ENCODE data around the gene ANKRD11. TPM values are rescaled to one million over a fixed set of nuclear protein-coding genes. Genes with fewer than 3 reads are reported as not detected.
A peak's percentile ranks its signal among the peaks of the same experiment; 100 is the strongest.
"Not testable (repeated sequence)": the region's sequence is repeated elsewhere in the genome, so short reads cannot be mapped to it uniquely, and the experiment has no call there.

Gene ANKRD11
- total RNA-seq, 2 donors from 2014 or later: 130 to 165 TPM

DNA sequence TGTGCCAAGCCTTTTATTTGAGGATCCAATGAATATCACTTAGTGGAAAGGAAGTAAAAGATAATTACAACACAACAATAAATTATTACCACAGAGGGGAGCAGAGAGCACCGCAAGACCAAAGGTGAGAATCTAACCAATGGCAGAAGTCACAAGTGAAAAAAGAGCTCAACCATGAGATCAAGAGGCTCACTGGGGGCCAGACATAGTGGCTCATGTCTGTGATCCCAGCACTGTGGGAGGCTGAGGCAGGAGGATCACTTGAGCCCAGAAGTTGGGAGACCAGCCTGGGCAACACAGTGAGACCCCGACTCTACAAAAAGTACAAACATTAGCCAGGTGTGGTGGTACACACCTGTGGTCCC is 17.7 kb downstream of the ANKRD11 start:
- Mint-ChIP-seq H3K9me3 (no peaks in the 10 kb centered on the region), H3K36me3 (peaks cover 0 to 18% of the 10 kb centered on the region in 2 donors), H3K27ac (peak overlapping the region; percentile 6 to 53)
- ATAC-seq (no peak), DNase-seq (ENCODE audit: low spot score in 2 of 2) (no peak)

DNA sequence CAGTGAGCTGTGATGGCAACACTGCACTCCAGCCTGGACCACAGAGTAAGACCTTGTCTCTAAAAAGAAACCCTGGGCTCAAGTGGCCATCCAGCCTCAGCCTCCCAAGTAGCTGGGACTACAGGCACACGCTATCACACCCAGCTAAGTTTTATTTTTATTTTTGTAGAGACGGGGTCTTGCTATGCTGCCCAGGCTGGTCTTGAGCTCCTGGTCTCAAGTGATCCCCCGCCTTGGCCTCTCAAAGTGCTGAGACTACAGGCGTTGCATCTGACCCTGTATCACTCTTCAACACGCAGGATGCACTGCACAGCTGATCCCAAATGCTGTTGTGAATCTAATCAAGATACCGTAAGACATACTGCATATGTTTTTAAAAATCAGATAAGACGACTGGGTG is 23.0 kb downstream of the ANKRD11 start:
- no peaks in the 10 kb centered on the region for H3K9me3 Mint-ChIP-seq
- peak overlapping the region in 1 of 2 donors; percentile 55 for H3K27ac Mint-ChIP-seq
- H3K36me3 Mint-ChIP-seq: peaks cover 0 to 6% of the 10 kb centered on the region in 2 donors
- ATAC-seq (peak in 1 of 2 donors; percentile 19), DNase-seq (ENCODE audit: low spot score in 2 of 2) (no peak)

DNA sequence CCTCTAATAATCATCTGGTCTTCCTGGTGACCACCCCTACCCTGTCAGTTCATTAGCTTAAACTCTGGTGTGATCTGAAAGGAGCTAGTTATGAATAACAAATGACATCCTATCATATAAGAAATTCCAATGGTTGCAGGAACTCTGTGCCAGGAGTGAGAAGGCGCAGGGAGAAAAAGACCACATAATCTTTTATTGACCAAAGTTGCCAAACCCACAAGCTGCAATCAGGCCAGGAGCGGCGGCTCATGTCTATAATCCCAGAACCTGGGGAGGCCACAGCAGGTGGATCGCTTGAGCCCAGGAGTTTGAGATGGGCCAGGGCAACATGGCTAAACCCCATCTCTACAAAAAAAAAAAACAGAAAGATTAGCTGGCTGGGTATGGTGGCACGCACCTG is 23.4 kb downstream of the ANKRD11 start:
- ATAC-seq (peak in 1 of 2 donors; percentile 9), DNase-seq (ENCODE audit: low spot score in 2 of 2) (no peak)
- no peaks in the 10 kb centered on the region for H3K9me3 Mint-ChIP-seq
- peaks cover 0 to 5% of the 10 kb centered on the region in 2 donors for H3K36me3 Mint-ChIP-seq
- H3K27ac Mint-ChIP-seq: peak overlapping the region; percentile 29 to 77

DNA sequence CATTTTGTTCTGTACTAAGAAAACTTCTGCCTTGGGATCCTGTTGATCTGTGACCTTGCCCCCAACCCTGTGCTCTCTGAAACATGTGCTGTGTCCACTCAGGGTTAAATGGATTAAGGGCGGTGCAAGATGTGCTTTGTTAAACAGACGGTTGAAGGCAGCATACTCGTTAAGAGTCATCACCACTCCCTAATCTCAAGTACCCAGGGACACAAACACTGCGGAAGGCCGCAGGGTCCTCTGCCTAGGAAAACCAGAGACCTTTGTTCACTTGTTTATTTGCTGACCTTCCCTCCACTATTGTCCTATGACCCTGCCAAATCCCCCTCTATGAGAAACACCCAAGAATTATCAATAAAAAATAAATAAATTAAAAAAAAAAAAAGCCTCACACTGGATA is 27.0 kb downstream of the ANKRD11 start:
- H3K9me3 Mint-ChIP-seq; ATAC-seq; H3K27ac Mint-ChIP-seq; DNase-seq (ENCODE audit: low spot score in 2 of 2): not testable (repeated sequence)
- peaks cover 7 to 10% of the 10 kb centered on the region in 2 donors for H3K36me3 Mint-ChIP-seq

DNA sequence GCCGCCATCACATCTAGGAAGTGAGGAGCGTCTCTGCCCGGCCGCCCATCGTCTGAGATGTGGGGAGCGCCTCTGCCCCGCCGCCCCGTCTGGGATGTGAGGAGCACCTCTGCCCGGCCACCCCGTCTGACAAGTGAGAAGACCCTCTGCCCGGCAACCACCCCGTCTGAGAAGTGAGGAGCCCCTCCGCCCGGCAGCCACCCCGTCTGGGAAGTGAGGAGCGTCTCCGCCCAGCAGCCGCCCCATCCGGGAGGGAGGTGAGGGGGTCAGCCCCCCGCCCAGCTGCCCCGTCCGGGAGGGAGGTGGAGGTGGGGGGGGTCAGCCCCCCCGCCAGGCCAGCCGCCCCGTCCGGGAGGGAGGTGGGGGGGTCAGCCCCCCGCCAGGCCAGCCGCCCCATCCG is 27.7 kb downstream of the ANKRD11 start:
- H3K36me3 Mint-ChIP-seq: peaks cover 7 to 10% of the 10 kb centered on the region in 2 donors
- not testable (repeated sequence) for H3K27ac Mint-ChIP-seq; H3K9me3 Mint-ChIP-seq; DNase-seq (ENCODE audit: low spot score in 2 of 2); ATAC-seq

DNA sequence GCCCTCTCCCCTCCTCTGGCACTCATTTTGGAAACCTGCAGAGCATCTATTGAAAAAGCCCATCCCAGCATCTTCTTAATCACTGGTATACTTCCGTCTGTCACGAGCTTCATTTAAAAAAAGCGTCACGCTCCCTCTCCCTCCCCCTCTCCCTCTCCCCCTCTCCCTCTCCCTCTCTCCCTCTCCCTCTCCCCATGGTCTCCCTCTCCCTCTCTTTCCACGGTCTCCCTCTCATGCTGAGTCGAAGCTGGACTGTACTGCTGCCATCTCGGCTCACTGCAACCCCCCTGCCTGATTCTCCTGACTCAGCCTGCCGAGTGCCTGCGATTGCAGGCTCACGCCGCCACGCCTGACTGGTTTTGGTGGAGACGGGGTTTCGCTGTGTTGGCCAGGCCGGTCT is 28.5 kb downstream of the ANKRD11 start:
- not testable (repeated sequence) for DNase-seq (ENCODE audit: low spot score in 2 of 2); H3K9me3 Mint-ChIP-seq; ATAC-seq
- peaks cover 7 to 11% of the 10 kb centered on the region in 2 donors for H3K36me3 Mint-ChIP-seq
- H3K27ac Mint-ChIP-seq: peak overlapping the region in 1 of 2 donors; percentile 41

DNA sequence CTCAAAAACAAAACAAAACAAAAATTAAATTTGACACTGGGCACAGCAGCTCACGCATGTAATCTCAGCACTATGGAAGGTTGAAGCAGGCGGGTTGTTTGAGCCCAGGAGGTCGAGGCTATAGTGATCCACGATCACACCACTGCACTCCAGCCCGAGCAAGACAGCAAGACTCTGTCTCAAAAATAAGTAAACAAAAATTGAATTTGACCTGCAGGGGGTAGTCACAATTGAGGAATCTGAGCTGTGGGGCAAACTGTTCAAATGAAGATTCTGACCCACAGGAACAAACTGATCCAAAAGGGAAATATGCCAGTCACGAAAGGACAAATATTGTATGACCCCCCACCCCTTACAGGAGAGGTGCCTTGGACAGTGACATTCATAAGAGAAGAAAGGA is 29.8 kb downstream of the ANKRD11 start:
- no peaks in the 10 kb centered on the region for H3K9me3 Mint-ChIP-seq
- DNase-seq (ENCODE audit: low spot score in 2 of 2) (no peak), ATAC-seq (no peak)
- H3K27ac Mint-ChIP-seq: peak overlapping the region; percentile 1 to 44
- H3K36me3 Mint-ChIP-seq: peaks cover 7 to 18% of the 10 kb centered on the region in 2 donors

DNA sequence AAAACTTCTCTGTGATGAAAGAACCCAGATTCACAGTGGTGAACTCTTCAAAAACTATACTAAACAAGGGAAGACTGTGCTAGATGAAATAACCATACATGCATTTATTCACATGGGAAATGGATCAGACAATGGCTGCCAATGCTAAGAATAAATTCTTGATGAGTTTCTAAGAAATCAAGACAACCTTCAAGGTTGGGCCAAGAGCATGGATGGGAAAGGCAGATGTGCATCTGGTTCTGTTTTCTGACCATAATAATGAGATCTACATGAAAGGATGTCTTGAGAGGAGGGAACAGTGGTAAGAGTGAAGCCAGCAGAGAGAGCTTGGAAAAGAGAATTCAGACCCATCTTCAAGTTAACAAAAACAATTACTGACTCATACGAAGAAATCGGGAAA is 31.4 kb downstream of the ANKRD11 start:
- DNase-seq (ENCODE audit: low spot score in 2 of 2) (no peak), ATAC-seq (no peak)
- Mint-ChIP-seq H3K27ac (peak overlapping the region; percentile 34 to 95), H3K9me3 (no peaks in the 10 kb centered on the region), H3K36me3 (peaks cover 7 to 18% of the 10 kb centered on the region in 2 donors)

DNA sequence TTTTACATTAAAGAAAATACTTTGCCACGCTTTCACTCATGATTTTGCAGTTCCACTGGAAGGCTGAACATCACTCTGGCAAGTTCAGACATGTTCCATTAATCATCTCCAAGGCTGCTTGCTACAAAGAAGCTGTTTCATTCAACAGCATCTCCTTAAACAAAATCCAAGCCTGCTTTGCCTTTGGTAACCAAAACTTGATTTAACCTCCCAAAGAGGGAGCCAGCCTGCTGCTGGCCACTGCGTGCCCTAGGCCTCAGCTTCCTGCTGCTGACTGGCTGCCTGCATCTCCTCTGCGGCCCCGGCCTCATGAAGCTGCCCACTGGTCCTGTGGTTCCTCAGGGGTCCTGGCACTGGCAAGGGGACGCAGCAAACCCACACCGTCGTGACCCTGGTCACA is 31.8 kb downstream of the ANKRD11 start:
- Mint-ChIP-seq H3K27ac (peak overlapping the region; percentile 34 to 95), H3K36me3 (peaks cover 7 to 18% of the 10 kb centered on the region in 2 donors), H3K9me3 (no peaks in the 10 kb centered on the region)
- no peak for DNase-seq (ENCODE audit: low spot score in 2 of 2)
- ATAC-seq: peak in 1 of 2 donors; percentile 24

DNA sequence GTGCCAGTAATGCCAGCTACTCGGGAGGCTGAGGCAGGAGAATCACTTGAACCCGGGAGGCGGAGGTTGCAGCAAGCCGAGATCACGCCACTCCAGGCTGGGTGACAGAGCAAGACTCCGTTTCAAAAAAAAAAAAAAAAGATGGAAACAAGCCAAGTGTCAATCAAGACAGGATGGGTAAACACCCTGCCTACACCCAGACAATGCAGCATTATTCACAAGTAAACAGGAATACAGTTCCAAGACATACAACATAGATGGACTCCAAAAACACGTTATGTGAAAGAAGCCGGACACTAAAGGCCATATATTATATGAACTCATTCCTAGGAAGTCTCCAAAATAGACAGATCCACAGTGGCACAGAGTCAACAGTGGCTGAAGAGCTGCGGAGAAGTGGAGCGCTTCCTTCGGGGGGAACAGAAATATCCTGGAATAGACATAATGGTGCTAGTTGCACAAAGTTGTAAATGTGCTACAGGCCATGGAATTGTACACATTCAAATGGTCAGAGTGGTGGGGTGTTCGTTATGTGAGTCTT is 33.9 kb downstream of the ANKRD11 start:
- peaks cover 7 to 18% of the 10 kb centered on the region in 2 donors for H3K36me3 Mint-ChIP-seq
- DNase-seq (ENCODE audit: low spot score in 2 of 2): no peak
- no peak for ATAC-seq
- no peaks in the 10 kb centered on the region for H3K9me3 Mint-ChIP-seq
- H3K27ac Mint-ChIP-seq: peak overlapping the region in 1 of 2 donors; percentile 48

DNA sequence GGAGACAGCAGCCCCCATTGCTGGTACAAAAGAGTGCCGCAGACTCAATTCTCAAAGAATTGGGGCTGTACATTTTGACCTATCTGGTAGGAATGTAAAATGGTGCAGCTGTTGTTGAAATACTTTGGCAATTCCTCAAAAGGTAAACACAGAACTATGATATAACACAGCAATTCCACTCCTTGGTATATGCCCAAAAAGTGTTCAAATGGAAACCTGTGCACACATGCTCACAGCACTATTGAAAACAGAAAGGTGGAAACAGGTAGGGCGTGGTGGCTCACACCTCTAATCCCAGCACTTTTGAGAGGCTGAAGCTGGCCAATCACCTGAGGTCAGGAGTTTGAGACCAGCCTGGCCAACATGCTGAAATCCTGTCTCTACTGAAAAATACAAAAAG is 34.7 kb downstream of the ANKRD11 start:
- H3K27ac Mint-ChIP-seq: peak overlapping the region in 1 of 2 donors; percentile 48
- no peaks in the 10 kb centered on the region for H3K9me3 Mint-ChIP-seq
- ATAC-seq (no peak), DNase-seq (ENCODE audit: low spot score in 2 of 2) (no peak)
- peaks cover 7 to 18% of the 10 kb centered on the region in 2 donors for H3K36me3 Mint-ChIP-seq

DNA sequence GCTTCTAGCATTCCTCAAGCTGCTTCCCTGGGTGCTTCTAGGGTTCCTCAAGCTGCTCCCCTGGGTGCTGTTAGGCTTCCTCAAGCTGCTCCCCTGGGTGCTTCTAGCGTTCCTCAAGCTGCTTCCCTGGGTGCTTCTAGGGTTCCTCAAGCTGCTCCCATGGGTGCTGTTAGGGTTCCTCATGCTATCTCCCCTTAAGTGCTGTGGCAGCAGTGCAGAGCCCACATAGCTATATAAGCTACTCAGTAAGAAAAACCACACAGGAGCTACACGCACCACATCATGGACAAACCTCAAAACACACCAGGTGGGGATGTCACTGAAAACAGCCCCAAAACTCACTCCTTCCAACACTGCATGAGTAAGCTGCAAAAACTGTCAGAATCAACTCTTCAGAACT is 35.2 kb downstream of the ANKRD11 start:
- Mint-ChIP-seq H3K9me3 (no peaks in the 10 kb centered on the region), H3K36me3 (peaks cover 7 to 18% of the 10 kb centered on the region in 2 donors), H3K27ac (peak overlapping the region; percentile 24 to 48)
- DNase-seq (ENCODE audit: low spot score in 2 of 2) (no peak), ATAC-seq (peak; percentile 69 to 76)

DNA sequence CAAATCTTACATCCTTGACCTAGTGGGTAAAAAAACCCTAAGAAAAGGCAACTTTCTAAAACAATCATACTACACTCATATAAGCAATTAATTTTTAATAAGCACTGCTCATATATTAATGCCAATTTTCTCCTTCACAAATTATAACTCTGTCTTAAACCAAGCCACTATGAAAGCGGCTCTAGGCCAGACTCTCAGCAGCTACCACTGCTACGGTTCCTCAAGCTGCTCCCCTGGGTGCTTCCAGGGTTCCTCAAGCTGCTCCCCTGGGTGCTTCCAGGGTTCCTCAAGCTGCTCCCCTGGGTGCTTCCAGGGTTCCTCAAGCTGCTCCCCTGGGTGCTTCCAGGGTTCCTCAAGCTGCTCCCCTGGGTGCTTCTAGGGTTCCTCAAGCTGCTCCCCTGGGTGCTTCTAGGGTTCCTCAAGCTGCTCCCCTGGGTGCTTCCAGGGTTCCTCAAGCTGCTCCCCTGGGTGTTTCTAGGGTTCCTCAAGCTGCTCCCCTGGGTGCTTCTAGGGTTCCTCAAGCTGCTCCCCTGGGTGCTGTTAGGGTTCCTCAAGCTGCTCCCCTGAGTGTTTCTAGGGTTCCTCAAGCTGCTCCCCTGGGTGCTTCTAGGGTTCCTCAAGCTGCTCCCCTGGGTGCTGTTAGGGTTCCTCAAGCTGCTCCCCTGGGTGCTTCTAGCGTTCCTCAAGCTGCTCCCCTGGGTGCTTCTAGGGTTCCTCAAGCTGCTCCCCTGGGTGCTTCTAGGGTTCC is 35.8 kb downstream of the ANKRD11 start:
- Mint-ChIP-seq H3K36me3 (peaks cover 7 to 18% of the 10 kb centered on the region in 2 donors), H3K27ac (peak overlapping the region in 1 of 2 donors; percentile 46)
- H3K9me3 Mint-ChIP-seq; ATAC-seq; DNase-seq (ENCODE audit: low spot score in 2 of 2): not testable (repeated sequence)

DNA sequence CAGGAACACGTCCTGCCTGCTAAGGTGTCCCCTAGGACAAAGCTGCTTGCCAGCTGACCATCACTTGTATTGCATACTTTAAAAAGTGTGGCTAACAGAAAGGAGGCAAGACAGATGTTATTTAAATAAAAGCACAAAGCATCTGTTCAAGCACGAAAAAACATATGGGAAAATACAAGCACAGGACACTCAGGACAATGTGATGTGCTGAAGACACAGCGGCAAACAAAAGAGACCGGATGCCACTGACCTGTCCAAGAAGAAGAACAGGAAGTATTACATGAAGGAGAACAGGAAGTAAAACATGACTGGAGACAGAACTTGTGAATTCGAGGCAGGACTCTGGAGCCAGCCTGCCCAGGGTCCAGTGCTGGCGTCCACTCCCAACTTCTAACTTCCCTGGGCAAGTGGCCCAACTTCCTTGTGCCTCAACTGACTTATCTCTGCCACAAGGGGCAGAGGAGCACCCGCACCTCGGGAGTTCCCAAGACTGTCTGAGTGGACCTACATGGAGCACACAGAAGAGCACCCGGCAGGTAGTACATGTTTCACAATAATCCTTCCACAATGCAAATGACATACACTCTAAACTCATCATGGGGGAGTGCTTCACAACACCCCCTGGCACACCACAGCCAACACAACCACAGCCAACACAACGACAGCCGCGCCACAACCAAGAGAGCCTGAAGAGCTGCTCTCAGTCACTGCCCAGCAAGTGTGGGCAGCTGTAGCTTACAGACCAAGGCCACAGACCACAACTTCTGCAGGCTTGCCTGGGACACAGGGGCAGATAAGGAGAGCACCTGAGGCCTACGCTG is 36.6 kb downstream of the ANKRD11 start:
- ATAC-seq (peak; percentile 27 to 65), DNase-seq (ENCODE audit: low spot score in 2 of 2) (peak in 1 of 2 donors; percentile 57)
- Mint-ChIP-seq H3K27ac (peak overlapping the region; percentile 46 to 56), H3K36me3 (peaks cover 3 to 12% of the 10 kb centered on the region in 2 donors), H3K9me3 (no peaks in the 10 kb centered on the region)

DNA sequence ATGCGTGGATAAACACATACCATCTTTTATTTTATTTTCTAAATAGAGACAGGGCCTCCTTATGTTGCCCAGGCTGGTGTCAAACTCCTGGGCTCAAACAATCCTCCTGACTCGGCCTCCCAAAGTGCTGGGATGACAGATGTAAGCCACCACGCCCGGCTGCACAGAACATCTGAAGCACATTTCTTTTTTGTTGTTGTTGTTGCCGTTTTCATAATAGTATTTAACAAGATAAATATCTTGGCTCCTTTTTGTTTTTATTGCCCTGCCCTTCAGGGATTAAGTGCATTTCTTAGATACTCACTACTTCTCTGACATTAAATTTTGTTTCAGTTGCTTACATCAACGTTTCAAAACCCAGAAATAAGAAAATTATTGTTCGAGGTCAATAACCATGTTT is 37.4 kb downstream of the ANKRD11 start:
- H3K36me3 Mint-ChIP-seq: peaks cover 0 to 7% of the 10 kb centered on the region in 2 donors
- ATAC-seq (no peak), DNase-seq (ENCODE audit: low spot score in 2 of 2) (no peak)
- no peaks in the 10 kb centered on the region for H3K9me3 Mint-ChIP-seq
- H3K27ac Mint-ChIP-seq: no peak overlapping the region

DNA sequence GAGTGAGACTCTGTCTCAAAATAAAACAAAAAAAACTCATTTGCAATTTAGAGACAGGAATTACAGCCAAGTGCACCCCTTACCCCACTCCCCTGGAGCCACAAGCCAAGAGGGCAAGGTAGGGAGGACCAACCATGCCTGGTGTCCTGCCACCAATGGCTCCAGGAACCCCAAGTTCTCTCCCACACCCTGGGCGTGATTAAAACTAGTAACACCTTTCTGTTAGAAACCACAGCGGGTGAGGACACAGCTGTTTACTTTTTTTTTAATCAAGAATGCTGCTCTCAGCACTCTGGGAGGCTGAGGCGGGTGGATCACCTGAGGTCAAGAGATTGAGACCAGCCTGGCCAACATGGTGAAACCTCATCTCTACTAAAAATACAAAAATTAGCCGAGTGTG is 38.1 kb downstream of the ANKRD11 start:
- no peak for DNase-seq (ENCODE audit: low spot score in 2 of 2)
- Mint-ChIP-seq H3K36me3 (peaks cover 0 to 7% of the 10 kb centered on the region in 2 donors), H3K9me3 (no peaks in the 10 kb centered on the region), H3K27ac (no peak overlapping the region)
- no peak for ATAC-seq

DNA sequence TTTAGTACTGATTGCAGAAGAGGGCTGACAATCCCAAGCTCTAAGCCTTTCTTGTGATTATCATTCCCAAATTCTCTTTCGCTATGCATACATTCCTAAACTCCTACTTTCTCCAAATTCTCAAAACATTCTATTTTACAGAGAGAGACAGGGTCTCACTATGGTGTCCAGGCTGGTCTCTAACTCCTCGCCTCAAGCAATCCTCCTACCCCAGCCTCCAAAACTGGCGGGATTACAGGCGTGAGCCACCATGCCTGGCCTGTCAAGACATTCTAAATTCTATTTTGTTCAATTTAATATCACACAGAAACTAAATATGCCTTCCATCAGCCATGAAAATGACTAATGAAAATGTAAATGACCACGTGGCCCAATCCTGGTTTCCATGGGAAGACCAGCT is 39.8 kb downstream of the ANKRD11 start:
- ATAC-seq: no peak
- H3K36me3 Mint-ChIP-seq: no peaks in the 10 kb centered on the region
- H3K27ac Mint-ChIP-seq: peak overlapping the region; percentile 57 to 75
- no peaks in the 10 kb centered on the region for H3K9me3 Mint-ChIP-seq
- no peak for DNase-seq (ENCODE audit: low spot score in 2 of 2)
